Activated CD8-positive, alpha-beta T cell treated with anti-CD3 and anti-CD28 coated beads for 36 hours (primary cell): ENCODE data around the gene SLMAP. TPM values are rescaled to one million over a fixed set of nuclear protein-coding genes. Genes with fewer than 3 reads are reported as not detected.

Experiments used
- ATAC-seq: fragments of 200-7000 bp; cut with Tn5 transposase; one replicate; pipeline ENCODE4 v1.10.0; 2021; ENCODE audit warnings: mild to moderate bottlenecking, moderate library complexity
- CTCF ChIA-PET: fragments of 350-600 bp; sonication (Branson Sonifier 250); formaldehyde crosslinking; loops from one replicate; lab custom pipeline; 2021; ENCODE audit warnings: antibody characterized with exemption; lab: Charles Lee
- POLR2A ChIA-PET: fragments of 350-600 bp; sonication (Branson Sonifier 250); formaldehyde crosslinking; loops from one replicate; lab custom pipeline; 2021; ENCODE audit warnings: antibody characterized with exemption; lab: Charles Lee
- DNase-seq: peaks from one replicate; pipeline ENCODE4 v3.0.0-alpha.2; 2020
- H3K27ac Mint-ChIP-seq: one replicate; pipeline ENCODE4 v1.8.0; 2021; ENCODE audit warnings: mild to moderate bottlenecking, mixed read lengths
- H3K27me3 Mint-ChIP-seq: one replicate; pipeline ENCODE4 v1.8.0; 2021; ENCODE audit warnings: mixed read lengths
- H3K36me3 Mint-ChIP-seq: one replicate; pipeline ENCODE4 v1.8.0; 2021; ENCODE audit warnings: low read depth, mixed read lengths
- H3K4me1 Mint-ChIP-seq: one replicate; pipeline ENCODE4 v1.8.0; 2021; ENCODE audit warnings: low read depth, mixed read lengths
- H3K4me3 Mint-ChIP-seq: one replicate; pipeline ENCODE4 v1.8.0; 2021; ENCODE audit warnings: mild to moderate bottlenecking, moderate library complexity, mixed read lengths
- H3K9me3 Mint-ChIP-seq: one replicate; pipeline ENCODE4 v1.8.0; 2021; ENCODE audit warnings: mixed read lengths
- intact Hi-C: fragments of 100-400 bp; cut with micrococcal nuclease; formaldehyde crosslinking; loops from one replicate; pipeline ENCODE4 v1.10.0; 2022
- total RNA-seq, 2 experiments: library from RNA; stranded (reverse); gene quantifications; one replicate each; pipeline ENCODE4 v1.2.3, GENCODE V29; 2021
- TF ChIP-seq, protein P1 (sequence below): fragments of 200-600 bp; IDR thresholded peaks from one replicate; pipeline ENCODE4 v1.8.0; 2022; ENCODE audit warnings: antibody characterized with exemption, mild to moderate bottlenecking

Gene SLMAP
- total RNA-seq, 2 experiments from 2014 or later = 45.8 to 47.3 TPM

DNA sequence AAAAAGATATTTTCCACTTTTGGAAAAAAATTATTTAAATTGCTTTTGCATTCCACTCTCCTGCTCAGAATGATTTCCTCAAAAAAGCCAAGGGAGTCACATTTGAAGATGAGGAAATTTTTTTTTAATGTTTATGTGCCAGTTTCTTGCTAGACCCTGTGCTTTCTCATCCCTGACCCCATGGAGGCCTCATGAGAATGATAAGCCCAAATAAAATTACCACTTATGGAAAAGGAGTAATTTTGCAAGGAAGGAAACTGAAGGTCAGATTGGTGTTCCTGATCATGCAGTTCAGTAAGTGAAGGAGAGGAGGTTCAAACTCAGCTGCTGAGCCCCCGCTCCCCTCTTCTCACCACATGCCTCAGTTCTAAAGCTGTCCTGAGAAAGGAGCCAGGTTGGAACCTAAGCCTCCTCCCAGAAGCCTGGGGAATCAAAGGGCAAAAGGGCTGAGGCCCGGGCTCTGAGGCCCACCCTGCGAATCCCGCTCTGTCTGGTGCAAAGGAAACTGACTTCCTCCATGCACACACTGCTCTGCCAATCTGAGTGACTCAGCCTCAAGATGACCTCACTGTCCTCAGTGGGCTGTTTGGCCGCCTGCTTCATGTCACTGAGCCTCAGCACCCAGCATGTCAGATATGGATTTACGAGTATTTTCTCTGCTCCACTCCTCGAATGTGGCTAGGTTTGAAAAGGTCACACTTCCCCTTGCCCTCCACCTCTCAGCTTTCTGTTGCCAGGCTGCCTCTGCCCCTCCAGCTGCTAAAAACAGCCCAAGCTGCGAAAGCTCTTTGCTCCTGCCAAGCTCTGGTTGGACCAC is 195.2 kb downstream of the SLMAP start:
- Mint-ChIP-seq H3K4me3 (no peak overlapping the region), H3K27me3 (peaks cover 3% of the 10 kb centered on the region), H3K4me1 (peaks cover 2% of the 10 kb centered on the region), H3K36me3 (no peaks in the 10 kb centered on the region), H3K27ac (peak overlapping the region; percentile 14), H3K9me3 (no peaks in the 10 kb centered on the region)
- POLR2A ChIA-PET = no interaction called here
- DNase-seq (peak; percentile 48), ATAC-seq (peak; percentile 80)
- CTCF ChIA-PET = interaction anchor here (0.7 to 0.8 kb wide), 3 partner anchors 12 to 226 kb away, joined by 3 read pairs; no protein-coding TSS in a partner anchor
- intact Hi-C loops = no loop called here
- TF ChIP-seq, protein P1, sequence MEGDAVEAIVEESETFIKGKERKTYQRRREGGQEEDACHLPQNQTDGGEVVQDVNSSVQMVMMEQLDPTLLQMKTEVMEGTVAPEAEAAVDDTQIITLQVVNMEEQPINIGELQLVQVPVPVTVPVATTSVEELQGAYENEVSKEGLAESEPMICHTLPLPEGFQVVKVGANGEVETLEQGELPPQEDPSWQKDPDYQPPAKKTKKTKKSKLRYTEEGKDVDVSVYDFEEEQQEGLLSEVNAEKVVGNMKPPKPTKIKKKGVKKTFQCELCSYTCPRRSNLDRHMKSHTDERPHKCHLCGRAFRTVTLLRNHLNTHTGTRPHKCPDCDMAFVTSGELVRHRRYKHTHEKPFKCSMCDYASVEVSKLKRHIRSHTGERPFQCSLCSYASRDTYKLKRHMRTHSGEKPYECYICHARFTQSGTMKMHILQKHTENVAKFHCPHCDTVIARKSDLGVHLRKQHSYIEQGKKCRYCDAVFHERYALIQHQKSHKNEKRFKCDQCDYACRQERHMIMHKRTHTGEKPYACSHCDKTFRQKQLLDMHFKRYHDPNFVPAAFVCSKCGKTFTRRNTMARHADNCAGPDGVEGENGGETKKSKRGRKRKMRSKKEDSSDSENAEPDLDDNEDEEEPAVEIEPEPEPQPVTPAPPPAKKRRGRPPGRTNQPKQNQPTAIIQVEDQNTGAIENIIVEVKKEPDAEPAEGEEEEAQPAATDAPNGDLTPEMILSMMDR = no peak

DNA sequence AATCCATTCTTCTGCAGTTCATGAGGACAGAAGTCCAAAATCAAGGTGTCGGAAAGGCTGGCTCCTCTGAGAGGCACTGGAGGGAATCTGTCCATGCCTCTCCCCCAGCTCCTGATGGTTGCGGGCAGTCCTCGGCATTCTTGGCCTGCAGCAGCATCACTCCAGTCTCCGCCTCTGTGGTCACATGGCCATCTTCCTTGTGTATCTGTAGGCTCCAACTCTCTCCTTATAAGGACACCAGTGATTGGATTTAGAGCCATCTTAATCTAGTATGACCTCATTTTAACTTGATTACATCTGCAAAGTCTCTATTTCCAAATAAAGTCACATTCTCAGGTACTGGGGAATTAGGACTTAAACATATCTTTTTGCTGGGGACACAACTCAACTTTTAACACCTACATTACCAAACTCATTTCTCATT is 196.1 kb downstream of the SLMAP start:
- Mint-ChIP-seq H3K9me3 (no peaks in the 10 kb centered on the region), H3K36me3 (no peaks in the 10 kb centered on the region), H3K4me3 (no peak overlapping the region), H3K4me1 (peaks cover 2% of the 10 kb centered on the region), H3K27me3 (peaks cover 3% of the 10 kb centered on the region), H3K27ac (no peak overlapping the region)
- no peak for DNase-seq
- ATAC-seq = no peak
- TF ChIP-seq, protein P1 = no peak
- POLR2A ChIA-PET = no interaction called here
- intact Hi-C loops = no loop called here
- CTCF ChIA-PET = interaction anchor here (0.7 to 0.9 kb wide), 3 partner anchors 13 to 225 kb away, joined by 3 read pairs; partner anchors contain the start of gene FLNB

DNA sequence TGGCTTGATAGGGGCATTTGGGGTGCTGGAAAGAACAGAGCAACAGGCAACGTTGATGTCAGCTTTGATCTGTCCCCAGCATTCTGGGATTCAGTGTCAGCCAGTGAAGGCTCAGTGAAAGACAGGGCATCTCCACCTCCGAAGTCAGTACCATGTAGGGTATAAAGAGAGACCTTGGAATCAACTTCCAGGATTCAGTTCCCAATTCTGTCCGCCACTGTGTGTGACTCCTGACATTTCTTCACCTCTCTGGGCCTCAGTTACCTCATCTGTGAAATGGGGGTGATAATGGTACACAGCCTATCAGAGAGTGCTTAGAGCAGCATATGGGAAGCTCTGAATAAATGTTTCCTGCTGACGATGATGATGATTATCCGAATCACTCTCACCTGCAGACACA is 196.5 kb downstream of the SLMAP start:
- Mint-ChIP-seq H3K9me3 (no peaks in the 10 kb centered on the region), H3K27me3 (peaks cover 3% of the 10 kb centered on the region), H3K36me3 (no peaks in the 10 kb centered on the region), H3K4me1 (peaks cover 2% of the 10 kb centered on the region), H3K27ac (no peak overlapping the region), H3K4me3 (no peak overlapping the region)
- ATAC-seq (no peak), DNase-seq (no peak)
- POLR2A ChIA-PET = no interaction called here
- CTCF ChIA-PET = interaction anchor here (0.9 kb wide), 1 partner anchor 56 kb away, joined by 3 read pairs; the partner anchor contains the start of gene FLNB
- intact Hi-C loops = no loop called here
- TF ChIP-seq, protein P1 = no peak

DNA sequence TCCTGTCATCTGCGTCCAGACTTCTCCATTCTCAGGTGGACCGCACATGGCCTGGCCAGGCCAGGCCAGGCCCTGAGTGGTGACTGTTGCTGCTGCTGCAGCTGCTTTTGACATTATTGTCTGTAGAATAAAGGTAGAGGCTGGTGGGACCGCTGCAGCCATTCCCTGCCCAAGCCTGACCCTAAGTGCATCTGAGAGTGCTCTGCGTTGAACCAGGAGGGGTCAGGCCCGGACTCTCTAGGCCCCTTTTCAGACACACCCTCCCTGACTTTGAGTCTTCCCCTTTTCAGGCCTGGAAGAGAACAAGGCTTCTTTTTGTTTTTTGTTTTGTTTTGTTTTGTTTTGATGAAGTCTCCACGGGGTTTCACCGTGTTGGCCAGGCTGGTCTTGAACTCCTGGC is 197.5 kb downstream of the SLMAP start:
- CTCF ChIA-PET = no interaction called here
- ATAC-seq (no peak), DNase-seq (no peak)
- intact Hi-C loops = no loop called here
- TF ChIP-seq, protein P1 = no peak
- H3K27me3 Mint-ChIP-seq = peaks cover 3% of the 10 kb centered on the region
- no peaks in the 10 kb centered on the region for H3K9me3 Mint-ChIP-seq
- H3K36me3 Mint-ChIP-seq = no peaks in the 10 kb centered on the region
- no peak overlapping the region for H3K27ac Mint-ChIP-seq
- H3K4me1 Mint-ChIP-seq = peaks cover 2% of the 10 kb centered on the region
- POLR2A ChIA-PET = no interaction called here
- H3K4me3 Mint-ChIP-seq = no peak overlapping the region
